Activated T-helper 17 cell treated with anti-CD3 and anti-CD28 coated beads, Interleukin-2, amount 50 U/mL, for 72 hours (primary cell): ENCODE measurements around the gene RFK. TPM values are rescaled to one million over a fixed set of nuclear protein-coding genes. Genes with fewer than 3 reads are reported as not detected.

ENCODE experiments used
- ATAC-seq: fragments of 150-1000 bp; cut with Tn5 transposase; replicated peaks from 2 replicates; pipeline ENCODE4 v1.10.0; 2021; ENCODE audit warnings: mild to moderate bottlenecking, moderate library complexity
- H3K27ac Mint-ChIP-seq: one replicate; pipeline ENCODE4 v1.8.0; 2022; ENCODE audit warnings: mixed read lengths
- H3K27me3 Mint-ChIP-seq: one replicate; pipeline ENCODE4 v1.8.0; 2022; ENCODE audit warnings: mixed read lengths
- H3K36me3 Mint-ChIP-seq: one replicate; pipeline ENCODE4 v1.8.0; 2022; ENCODE audit warnings: low read depth, mild to moderate bottlenecking, mixed read lengths
- H3K4me1 Mint-ChIP-seq: one replicate; pipeline ENCODE4 v1.8.0; 2022; ENCODE audit warnings: mixed read lengths
- H3K4me3 Mint-ChIP-seq: one replicate; pipeline ENCODE4 v1.8.0; 2022; ENCODE audit warnings: mild to moderate bottlenecking, mixed read lengths
- H3K9me3 Mint-ChIP-seq: one replicate; pipeline ENCODE4 v1.8.0; 2022; ENCODE audit warnings: mixed read lengths
- total RNA-seq, 2 donors: library from RNA; stranded (reverse); gene quantifications; one replicate each; pipeline ENCODE4 v1.2.3, GENCODE V29; 2022

The RFK gene
- total RNA-seq, 2 donors from 2014 or later = 7.9 to 16.8 TPM

GRCh38 chr9:76351006-76351405 lies 43.2 kb downstream of the RFK start:
- ATAC-seq = no peak
- H3K4me3 Mint-ChIP-seq = no peak overlapping the region
- H3K27me3 Mint-ChIP-seq = peaks cover 3% of the 10 kb centered on the region
- H3K27ac Mint-ChIP-seq = no peak overlapping the region
- no peaks in the 10 kb centered on the region for H3K36me3 Mint-ChIP-seq
- no peaks in the 10 kb centered on the region for H3K9me3 Mint-ChIP-seq
- H3K4me1 Mint-ChIP-seq = no peaks in the 10 kb centered on the region

DNA sequence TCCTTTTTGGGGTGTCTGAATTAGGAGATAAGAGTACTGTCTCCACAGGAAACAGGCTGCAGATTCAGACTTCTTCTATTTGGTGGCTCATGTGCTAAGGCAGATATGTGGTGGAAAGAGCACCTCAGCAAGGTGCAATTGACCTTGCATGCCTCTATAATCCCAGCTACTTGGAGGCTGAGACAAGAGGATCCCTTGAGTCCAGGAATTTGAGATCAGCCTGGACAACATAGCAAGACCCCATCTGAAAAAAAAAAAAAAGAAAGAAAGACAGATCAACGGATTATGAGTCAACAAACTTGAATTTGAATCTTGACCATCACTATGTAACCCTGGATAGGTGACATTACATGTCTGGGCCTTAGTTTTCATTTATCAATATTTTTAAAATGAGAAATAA lies 44.4 kb downstream of the RFK start:
- H3K4me3 Mint-ChIP-seq = no peak overlapping the region
- H3K9me3 Mint-ChIP-seq = no peaks in the 10 kb centered on the region
- H3K27ac Mint-ChIP-seq = no peak overlapping the region
- ATAC-seq = no peak
- H3K36me3 Mint-ChIP-seq = no peaks in the 10 kb centered on the region
- no peaks in the 10 kb centered on the region for H3K4me1 Mint-ChIP-seq
- peaks cover 3% of the 10 kb centered on the region for H3K27me3 Mint-ChIP-seq

DNA sequence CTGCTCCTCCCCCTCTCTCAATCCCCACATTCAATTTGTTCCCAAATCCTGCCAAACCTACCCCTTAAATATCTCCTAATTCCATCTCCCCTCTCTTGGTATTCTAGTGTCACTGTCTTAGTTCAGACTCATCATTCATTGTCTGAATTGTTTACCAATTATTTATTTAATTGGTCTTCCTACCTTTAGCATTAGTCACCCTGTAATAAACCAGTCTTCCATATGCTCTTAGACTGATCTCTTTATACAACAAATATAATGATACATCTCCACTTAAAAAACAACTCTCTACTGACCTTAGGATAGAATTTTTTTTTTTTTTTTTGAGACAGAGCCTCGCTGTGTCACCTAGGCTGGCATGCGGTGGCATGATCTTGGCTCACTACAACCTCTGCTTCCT lies 51.4 kb downstream of the RFK start:
- Mint-ChIP-seq H3K4me1 (no peaks in the 10 kb centered on the region), H3K36me3 (no peaks in the 10 kb centered on the region), H3K27ac (no peak overlapping the region), H3K4me3 (no peak overlapping the region), H3K9me3 (no peaks in the 10 kb centered on the region), H3K27me3 (peaks cover 22% of the 10 kb centered on the region)
- ATAC-seq = no peak

DNA sequence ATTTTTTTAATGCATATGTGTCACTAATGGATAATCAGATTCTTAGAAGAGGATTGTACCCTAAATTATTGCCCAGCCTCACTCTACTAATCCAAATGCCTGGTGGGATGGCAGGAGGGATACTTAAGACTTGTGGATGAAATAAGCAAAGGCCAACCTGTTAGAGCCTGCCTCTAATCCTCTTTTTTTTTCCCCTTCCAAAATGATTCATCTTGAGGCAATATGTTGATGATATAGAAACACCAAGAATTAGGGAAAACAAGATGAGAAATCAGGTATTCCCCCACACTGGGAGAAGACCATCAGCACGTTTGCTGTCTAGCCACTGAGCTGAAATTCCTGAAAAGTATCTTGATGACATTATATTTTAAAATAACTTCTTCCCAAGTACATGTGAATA lies 52.0 kb downstream of the RFK start:
- H3K27me3 Mint-ChIP-seq = peaks cover 22% of the 10 kb centered on the region
- H3K27ac Mint-ChIP-seq = no peak overlapping the region
- no peaks in the 10 kb centered on the region for H3K4me1 Mint-ChIP-seq
- H3K4me3 Mint-ChIP-seq = no peak overlapping the region
- no peaks in the 10 kb centered on the region for H3K9me3 Mint-ChIP-seq
- no peaks in the 10 kb centered on the region for H3K36me3 Mint-ChIP-seq
- ATAC-seq = no peak

GRCh38 chr9:76341616-76342015 lies 52.6 kb downstream of the RFK start:
- Mint-ChIP-seq H3K4me1 (no peaks in the 10 kb centered on the region), H3K27ac (no peak overlapping the region), H3K36me3 (no peaks in the 10 kb centered on the region), H3K9me3 (no peaks in the 10 kb centered on the region), H3K4me3 (no peak overlapping the region), H3K27me3 (peaks cover 22% of the 10 kb centered on the region)
- no peak for ATAC-seq

- no peak for ATAC-seq
- Mint-ChIP-seq H3K9me3 (no peaks in the 10 kb centered on the region), H3K27me3 (peaks cover 18% of the 10 kb centered on the region), H3K4me1 (no peaks in the 10 kb centered on the region), H3K36me3 (no peaks in the 10 kb centered on the region), H3K27ac (no peak overlapping the region), H3K4me3 (no peak overlapping the region)
These were observed 55.8 kb downstream of the RFK start for GRCh38 chr9:76338418-76338817.

GRCh38 chr9:76336027-76336426 lies 58.2 kb downstream of the RFK start:
- Mint-ChIP-seq H3K36me3 (no peaks in the 10 kb centered on the region), H3K9me3 (no peaks in the 10 kb centered on the region), H3K27me3 (peaks cover 16% of the 10 kb centered on the region), H3K27ac (no peak overlapping the region), H3K4me1 (no peaks in the 10 kb centered on the region), H3K4me3 (no peak overlapping the region)
- no peak for ATAC-seq

Other genes with a start within 250 kb of the RFK start
- 10 to 100 TPM in 1 of 2 donors, 1 to 10 TPM in 1; 8.7 to 11.4 TPM for gene GCNT1, start 64.8 kb upstream of the RFK start, total RNA-seq